AG08396 (cell line): Measurements from ENCODE around the gene ATF4.
"Not testable (repeated sequence)": the region's sequence is repeated elsewhere in the genome, so short reads cannot be mapped to it uniquely, and the experiment has no call there.

Experiments used
- DNase-seq: peaks from one replicate; pipeline ENCODE4 v3.0.0; 2012; ENCODE audit warnings: low spot score, mixed read lengths

ATF4 gene

DNA sequence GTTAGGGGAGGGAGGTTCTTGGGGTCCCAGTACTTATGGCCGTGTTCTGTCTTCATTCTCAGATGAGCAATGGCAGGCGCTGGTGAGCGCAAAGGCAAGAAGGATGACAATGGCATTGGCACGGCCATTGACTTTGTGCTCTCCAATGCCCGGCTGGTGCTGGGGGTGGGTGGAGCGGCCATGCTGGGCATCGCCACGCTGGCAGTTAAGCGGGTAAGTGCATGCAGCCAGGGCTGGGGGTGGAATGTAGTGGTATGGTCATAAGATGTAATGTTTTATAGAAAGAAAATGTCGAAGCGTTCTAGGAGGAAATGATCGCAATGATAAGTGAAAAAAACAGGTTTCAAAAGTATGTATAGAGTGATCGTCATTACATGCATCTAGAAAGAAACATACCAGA lies 9.1 kb upstream of the ATF4 start:
- no peak for DNase-seq

GRCh38 chr22:39512026-39512425 lies 8.3 kb upstream of the ATF4 start:
- DNase-seq = no peak

- DNase-seq = no peak
Observed at GRCh38 chr22:39513791-39514190, 6.6 kb upstream of the ATF4 start.

- peak; percentile 59 for DNase-seq
Observed at GRCh38 chr22:39514373-39514973, 5.9 kb upstream of the ATF4 start.

DNA sequence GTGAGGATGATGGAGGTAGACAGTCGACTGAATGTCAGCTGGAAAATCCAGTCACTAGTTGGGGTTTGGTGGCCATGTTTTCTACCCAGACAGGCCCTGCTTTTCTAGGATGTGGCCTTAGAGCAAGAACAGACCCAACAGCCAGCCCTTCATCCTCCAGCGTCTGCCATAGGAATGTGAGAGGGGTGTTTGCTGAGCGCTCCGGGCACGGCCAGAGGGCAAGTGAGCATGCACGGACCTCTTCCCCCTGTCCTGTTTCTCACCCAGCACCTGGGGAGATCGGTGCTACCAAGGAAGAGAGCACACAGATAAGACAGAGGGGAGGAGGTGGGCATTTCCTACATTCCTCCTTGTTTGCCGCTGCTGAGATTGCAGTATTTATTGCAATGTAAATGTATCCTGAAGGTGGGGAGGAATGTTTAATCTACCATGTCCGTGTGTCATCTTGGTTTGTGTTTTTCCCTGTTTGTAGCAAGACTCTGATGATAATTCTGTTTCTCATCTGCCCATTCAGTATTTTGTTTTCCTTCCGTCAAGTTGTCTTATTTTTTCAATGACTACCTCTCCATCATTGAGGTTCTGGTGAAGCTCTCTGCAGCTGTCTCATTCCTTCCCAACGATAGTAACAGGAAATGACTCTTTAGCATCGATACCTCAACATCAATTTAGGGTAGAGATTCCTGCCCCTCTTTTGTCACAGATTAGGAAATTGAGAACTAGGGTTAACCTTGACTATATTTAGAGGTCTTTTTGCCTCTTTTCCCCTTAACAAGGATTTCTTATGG lies 4.9 kb upstream of the ATF4 start:
- DNase-seq = no peak

DNA sequence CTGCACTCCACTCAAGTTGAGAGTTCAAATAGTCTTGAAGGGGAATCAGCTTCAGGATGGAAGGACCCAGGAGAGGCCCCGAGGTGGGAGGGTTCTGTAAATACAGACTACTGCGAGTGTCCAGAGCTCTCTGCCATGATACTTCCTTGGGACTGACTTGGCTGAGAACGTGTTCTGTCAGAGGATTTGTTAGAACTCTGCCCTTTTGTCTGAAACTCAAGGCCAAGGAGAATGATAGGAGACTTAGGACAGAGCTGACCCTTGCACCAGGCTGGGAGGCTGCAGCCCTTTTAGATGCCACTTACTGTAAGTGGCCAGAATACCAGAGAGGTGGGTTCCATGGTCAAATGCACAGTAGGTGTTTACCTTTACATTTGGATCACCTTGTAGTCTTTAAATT lies 2.9 kb upstream of the ATF4 start:
- DNase-seq = no peak

DNA sequence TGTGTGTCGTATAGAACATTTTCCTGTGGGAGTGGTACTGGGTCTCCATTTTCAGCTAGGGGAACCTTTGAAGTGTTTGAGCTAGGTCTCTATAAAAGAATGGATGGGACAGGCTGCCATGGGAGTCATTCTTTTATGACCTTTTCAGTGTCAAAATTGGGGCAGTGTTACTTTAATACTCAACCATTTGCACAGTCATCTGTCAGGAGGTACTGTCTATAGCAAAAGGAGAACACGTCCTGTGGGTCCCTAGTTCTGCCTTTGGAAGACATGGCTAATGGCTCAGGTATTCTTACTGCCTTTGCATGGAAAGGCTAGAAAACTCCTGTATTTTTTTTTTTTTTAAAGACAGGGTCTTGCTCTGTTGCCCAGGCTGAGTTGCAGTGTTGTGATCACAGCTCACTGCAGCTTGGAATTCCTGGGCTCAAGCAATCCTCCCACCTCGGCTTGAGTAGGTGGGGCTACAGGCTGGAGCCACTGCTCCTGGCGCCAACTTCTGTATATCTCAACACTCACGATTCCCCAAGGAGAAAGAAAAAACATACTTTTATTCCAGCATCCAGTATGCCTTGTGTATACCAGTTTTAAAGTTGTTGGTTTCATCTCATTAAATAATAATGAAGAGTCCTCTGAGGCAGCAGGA lies 2.1 kb upstream of the ATF4 start:
- DNase-seq = no peak

DNA sequence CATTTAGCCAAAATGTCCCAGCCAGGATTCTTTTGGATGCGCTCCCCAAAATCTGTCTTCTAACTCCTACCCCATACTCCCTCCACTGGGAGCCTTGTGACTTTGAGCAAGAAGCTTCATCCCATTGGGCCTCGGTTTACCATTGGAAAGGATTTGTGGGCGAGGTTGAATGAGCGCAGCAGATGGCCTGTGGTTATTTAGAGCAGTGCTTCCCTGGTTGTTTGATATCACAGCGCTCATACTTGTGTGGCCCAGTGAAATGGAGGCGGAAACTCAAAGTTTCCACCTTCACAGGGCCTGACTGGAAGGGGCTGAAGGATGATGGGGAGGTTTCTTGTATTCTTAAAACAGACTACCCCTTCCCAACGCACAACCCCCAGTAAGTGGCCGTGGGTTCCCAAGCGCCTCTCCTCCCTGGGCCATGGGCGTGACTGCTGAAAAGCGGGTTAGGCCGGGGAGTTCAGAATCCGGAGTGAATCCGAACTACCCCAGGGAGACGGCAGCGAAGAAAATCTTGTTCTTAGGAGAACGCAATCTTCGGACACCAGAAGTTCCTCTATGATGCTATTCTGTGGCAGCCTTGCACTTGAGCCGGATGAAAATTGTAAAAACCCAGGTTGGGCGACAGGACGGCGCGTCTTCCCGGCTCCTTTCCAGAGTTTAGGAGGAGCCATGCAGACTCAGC lies 1.2 kb upstream of the ATF4 start:
- DNase-seq = peak; percentile 51

DNA sequence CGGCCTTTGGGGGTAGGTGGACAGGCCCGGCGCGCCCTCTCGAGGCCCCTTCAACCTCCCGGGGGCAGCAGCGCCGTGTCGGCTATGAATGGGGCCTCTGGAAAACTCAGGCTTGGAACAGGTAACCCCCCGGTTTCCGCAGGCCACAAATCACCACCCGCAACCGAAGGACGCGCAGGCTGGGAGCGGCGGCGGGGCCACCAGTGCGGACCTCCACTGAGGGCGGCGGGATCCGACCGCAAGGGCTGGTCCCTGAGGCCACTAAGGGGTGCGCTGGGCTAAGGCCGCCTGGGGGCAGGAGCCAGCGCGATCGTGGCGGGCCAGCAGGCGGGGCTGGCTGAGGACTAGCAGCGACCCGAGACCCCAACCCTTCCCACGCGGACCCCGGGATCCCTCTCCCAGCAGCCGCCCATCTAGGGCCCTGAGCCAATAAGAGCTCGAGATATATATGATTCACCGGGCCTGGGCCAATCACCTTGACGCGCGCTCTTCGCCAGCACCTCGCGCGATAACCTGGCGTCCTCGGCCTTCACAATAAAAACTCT lies 609 bp upstream of the ATF4 start:
- peak; percentile 98 for DNase-seq

GRCh38 chr22:39521106-39521885 lies 934 bp downstream of the ATF4 start:
- not testable (repeated sequence) for DNase-seq

DNA sequence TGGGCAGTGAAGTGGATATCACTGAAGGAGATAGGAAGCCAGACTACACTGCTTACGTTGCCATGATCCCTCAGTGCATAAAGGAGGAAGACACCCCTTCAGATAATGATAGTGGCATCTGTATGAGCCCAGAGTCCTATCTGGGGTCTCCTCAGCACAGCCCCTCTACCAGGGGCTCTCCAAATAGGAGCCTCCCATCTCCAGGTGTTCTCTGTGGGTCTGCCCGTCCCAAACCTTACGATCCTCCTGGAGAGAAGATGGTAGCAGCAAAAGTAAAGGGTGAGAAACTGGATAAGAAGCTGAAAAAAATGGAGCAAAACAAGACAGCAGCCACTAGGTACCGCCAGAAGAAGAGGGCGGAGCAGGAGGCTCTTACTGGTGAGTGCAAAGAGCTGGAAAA lies 1.7 kb downstream of the ATF4 start:
- not testable (repeated sequence) for DNase-seq

DNA sequence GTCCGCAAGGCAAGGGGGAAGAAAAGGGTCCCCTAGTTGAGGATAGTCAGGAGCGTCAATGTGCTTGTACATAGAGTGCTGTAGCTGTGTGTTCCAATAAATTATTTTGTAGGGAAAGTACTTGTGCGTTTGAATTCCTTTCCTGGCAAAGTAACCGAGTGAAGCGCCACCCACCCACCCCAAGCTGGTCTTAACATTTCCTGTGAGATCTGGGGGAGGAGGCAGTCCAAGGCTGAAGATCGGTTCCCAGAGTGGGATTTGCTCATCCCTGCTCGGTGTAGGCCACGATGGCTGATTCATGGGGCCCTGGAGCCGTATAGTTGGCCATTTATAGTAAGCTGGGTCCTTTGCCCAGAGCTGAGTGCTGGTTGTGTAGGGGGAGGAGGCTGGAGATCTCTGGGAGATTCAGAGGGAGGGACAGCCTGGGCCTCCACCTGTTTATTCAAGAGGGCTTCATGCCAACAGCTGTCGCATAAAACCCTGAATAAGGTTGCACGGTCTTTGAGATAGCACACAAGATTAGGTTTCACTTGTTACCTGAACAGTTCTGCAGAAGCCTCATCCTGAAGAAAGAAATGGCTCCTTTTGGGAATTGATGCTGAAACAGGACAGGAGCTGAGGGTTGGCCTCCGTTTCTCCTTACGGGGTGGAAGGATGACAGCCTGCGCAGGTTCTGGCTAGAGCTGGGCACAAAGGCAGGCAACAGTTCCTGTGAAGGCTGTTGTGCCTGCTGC lies 2.4 kb downstream of the ATF4 start:
- DNase-seq = peak; percentile 56

- no peak for DNase-seq
Observed at GRCh38 chr22:39524089-39524752, 3.9 kb downstream of the ATF4 start.

DNA sequence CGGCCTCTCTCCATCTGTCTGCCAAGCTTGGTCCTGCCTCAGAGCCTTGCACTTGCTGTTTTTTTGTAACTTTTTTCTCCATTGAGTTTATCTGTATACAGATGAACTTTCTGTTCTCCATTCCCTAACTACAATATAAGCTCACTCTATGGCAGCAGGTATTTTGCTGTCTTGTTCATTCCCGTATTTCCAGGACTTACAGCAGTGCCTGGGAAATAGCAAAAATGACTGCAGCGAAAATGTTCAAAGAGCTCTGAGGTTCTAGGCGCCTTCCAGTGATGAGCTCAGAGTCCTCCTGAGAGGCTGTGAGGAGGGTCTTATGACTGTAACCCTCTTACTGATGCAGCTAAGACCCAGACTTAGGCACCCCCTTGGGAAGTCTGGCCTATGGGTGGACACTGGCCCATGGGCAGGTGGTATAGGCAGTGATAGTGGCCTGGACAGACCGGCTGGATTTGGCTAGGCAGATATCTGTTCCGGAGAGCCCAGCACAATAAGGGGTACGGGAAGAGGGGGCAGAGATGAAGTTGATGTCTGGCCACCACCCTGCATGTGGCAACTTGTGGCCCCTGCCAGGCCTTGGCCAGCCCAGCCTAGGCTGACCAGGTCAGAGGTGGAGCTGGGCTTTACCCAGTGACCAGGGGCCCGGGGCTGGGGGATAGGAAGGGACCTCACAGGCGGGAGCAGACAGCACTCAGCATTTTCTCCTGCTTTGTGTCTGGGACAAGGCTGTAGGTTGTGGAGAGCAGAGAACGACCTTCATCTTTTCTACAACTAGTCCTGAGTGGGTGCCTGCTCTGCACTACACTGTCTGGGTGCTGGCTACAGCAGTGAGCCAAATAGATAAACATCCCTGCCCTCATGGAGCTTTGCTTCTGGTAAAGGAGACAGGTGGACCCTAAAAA lies 4.6 kb downstream of the ATF4 start:
- no peak for DNase-seq

GRCh38 chr22:39525658-39525975 lies 5.3 kb downstream of the ATF4 start:
- DNase-seq = no peak

GRCh38 chr22:39526736-39527171 lies 6.4 kb downstream of the ATF4 start:
- no peak for DNase-seq

DNA sequence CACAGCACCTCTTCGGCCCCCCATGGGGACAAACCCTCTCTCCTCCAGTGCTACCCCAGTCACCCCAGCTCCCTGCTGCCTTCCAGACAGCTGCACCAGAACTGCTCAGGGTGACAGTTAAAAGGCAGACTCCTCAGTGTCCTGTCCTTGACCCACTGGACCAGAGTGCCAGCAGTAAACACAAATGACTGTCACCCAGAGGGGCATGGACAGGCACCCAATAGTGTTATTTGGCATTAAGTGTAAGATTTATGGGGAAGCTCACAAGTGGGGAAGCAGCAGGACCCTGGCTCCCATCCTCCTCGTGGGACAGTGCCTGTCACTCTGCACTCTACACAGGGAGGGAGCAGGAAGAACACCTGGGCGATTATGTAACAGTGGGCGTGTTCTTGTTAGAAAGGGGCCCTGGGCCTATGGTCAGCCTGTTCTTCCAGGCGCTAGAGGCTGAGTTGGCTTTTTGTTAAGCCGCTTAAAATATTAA lies 7.2 kb downstream of the ATF4 start:
- no peak for DNase-seq

DNA sequence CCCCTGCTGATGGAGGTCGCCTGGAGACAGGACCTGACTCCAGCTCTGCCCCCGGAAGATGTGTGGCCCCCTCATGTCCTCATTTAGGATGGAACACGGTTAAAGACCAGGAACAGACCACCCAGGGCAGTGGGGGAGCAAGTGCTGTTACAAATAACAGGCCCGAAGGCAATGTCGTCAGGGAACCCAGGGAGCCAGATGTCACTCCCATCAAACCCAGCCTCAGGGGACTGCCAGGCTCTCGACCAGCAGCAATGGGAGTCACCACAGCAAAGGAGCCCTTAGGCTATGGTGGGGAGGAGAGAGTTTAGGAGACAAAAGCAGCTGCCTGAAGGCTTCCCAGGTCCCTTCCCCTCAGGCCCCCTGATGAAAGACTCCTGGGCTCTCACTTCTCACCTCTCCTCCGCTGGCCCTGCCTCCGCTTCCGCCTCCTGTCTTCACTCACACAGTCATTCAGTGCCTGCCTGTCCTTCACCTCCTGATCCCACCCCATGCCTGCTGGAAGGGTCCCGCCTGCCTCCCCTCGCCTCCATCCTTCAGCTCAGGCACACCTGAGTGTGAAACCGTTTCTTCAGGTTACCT lies 7.8 kb downstream of the ATF4 start:
- DNase-seq = no peak
